ENCODE measurements around the gene PPP1R15B. TPM values are rescaled to one million over a fixed set of nuclear protein-coding genes. Genes with fewer than 3 reads are reported as not detected.
A peak's percentile ranks its signal among the peaks of the same experiment; 100 is the strongest.

Gene PPP1R15B
- total and polyA plus RNA-seq, 2 of the 4 experiments (the other 2 are of a cell fraction): 14.9 to 15.0 TPM

GRCh38 chr1:204366759-204367158, 44.9 kb downstream of the PPP1R15B start:
- Histone ChIP-seq H2AK9ac (replicated peaks; ENCODE audit: low read depth, low read length, poor library complexity) (no peak overlapping the region), H3K4me2 (ENCODE audit: low read depth, low read length) (no peak overlapping the region), H2BK15ac (ENCODE audit: low read depth, low read length) (no peak overlapping the region), H3K14ac (replicated peaks; ENCODE audit: low read depth, low read length) (no peak overlapping the region), H3K9ac (ENCODE audit: low read depth, low read length) (no peak overlapping the region), H3K9me1 (ENCODE audit: insufficient read depth, low read length) (no peaks in the 10 kb centered on the region), H3K9me3 (ENCODE audit: control insufficient read depth, insufficient read depth, low read length) (no peaks in the 10 kb centered on the region), H2AFZ (replicated peaks; ENCODE audit: low read length, poor library complexity) (no peak overlapping the region), H4K5ac (ENCODE audit: low read depth, low read length) (no peak overlapping the region), H3K27me3 (ENCODE audit: control insufficient read depth, insufficient read depth, low read length) (peaks cover 30% of the 10 kb centered on the region), H2BK120ac (ENCODE audit: low read depth, low read length) (no peak overlapping the region), H3K27ac (ENCODE audit: insufficient read depth, low read length) (no peak overlapping the region), H3K4me1 (ENCODE audit: control insufficient read depth, insufficient read depth, low read length) (peaks cover 4% of the 10 kb centered on the region), H2AK5ac (ENCODE audit: low read depth, low read length) (no peak overlapping the region), H4K8ac (ENCODE audit: low read depth in 2 of 2, low read length in 2 of 2) (no peak overlapping the region), H3K79me1 (ENCODE audit: low read depth in 1 of 2, low read length in 2 of 2) (no peaks in the 10 kb centered on the region), H4K91ac (ENCODE audit: insufficient read depth, low read depth, low read length) (no peak overlapping the region), H3K18ac (ENCODE audit: low read depth, low read length) (no peak overlapping the region), H2BK5ac (ENCODE audit: low read depth, low read length, poor library complexity, severe bottlenecking) (no peak overlapping the region), H3K36me3 (ENCODE audit: control insufficient read depth, insufficient read depth, low read length) (no peaks in the 10 kb centered on the region), H2BK20ac (ENCODE audit: low read depth, low read length) (no peak overlapping the region), H3K4ac (ENCODE audit: low read depth, low read length) (no peak overlapping the region), H4K20me1 (ENCODE audit: insufficient read depth, low read length) (no peaks in the 10 kb centered on the region), H3K56ac (ENCODE audit: extremely low read depth, insufficient read depth, low read length) (no peak overlapping the region), H3K4me3 (ENCODE audit: insufficient read depth, low read depth, low read length) (no peak overlapping the region), H3K23ac (ENCODE audit: low read depth, low read length) (no peak overlapping the region)
- in situ Hi-C loops (cut with MboI; ENCODE audit: low sequenced_read_pairs): loop anchor here (10.0 kb wide), 1 partner anchor 502 kb away; the partner anchor contains the start of gene SNRPE
- 78% methylated on average over 3 of the region's 7 CpGs; no CpG with 5 or more reads in 1 of the 2 experiments for WGBS, 2 experiments (ENCODE audit: extremely low coverage in 2 of 2, insufficient read length in 1 of 2)
- peak; percentile 52 for TF ChIP-seq CTCF (conservative IDR thresholded peaks at IDR 0.05; ENCODE audit: low read depth, low read length)
- TF ChIP-seq NFE2L2 (IDR thresholded peaks at IDR 0.05; ENCODE audit: low read depth, low read length): no peak
- TF ChIP-seq MXI1 (IDR thresholded peaks at IDR 0.05; ENCODE audit: borderline replicate concordance, low read depth, low read length): no peak
- no peak for TF ChIP-seq MAZ (IDR thresholded peaks at IDR 0.05; ENCODE audit: borderline replicate concordance, low read depth, low read length)
- peak; percentile 53 for TF ChIP-seq RAD21 (IDR thresholded peaks at IDR 0.05; ENCODE audit: low read length)
- TF ChIP-seq FOS (IDR thresholded peaks at IDR 0.05; ENCODE audit: low read depth, low read length): no peak
- TF ChIP-seq BHLHE40 (IDR thresholded peaks at IDR 0.05; ENCODE audit: low read depth, low read length): no peak
- TF ChIP-seq SMC3 (IDR thresholded peaks at IDR 0.05; ENCODE audit: low read depth, low read length): peak; percentile 53
- TF ChIP-seq RCOR1 (IDR thresholded peaks at IDR 0.05; ENCODE audit: insufficient replicate concordance, low read length): no peak
- TF ChIP-seq RFX5 (IDR thresholded peaks at IDR 0.05; ENCODE audit: low read depth, low read length): no peak
- ATAC-seq (ENCODE audit: low read depth) (no peak), DNase-seq (no peak)
- ChIA-PET POLR2A (ENCODE audit: unreplicated experiment) (no interaction called here), CTCF (interaction anchor here (0.7 kb wide), 2 partner anchors 159 to 224 kb away, joined by 3 read pairs; no protein-coding TSS in a partner anchor)
- dilution Hi-C loops (cut with HindIII; ENCODE audit: low sequenced_read_pairs, unreplicated experiment): no loop called here
- no TSS peak for BruUV-seq (replicated peaks)
- intact Hi-C loops (cut with micrococcal nuclease): no loop called here
